Left lung (tissue), 10 donors: ENCODE data around the gene LSP1. TPM values are rescaled to one million over a fixed set of nuclear protein-coding genes. Genes with fewer than 3 reads are reported as not detected.
A peak's percentile ranks its signal among the peaks of the same experiment; 100 is the strongest.

Experiments used
- ATAC-seq: fragments of 200-7000 bp; cut with Tn5 transposase; one replicate; pipeline ENCODE4 v1.9.1; 2020; ENCODE audit warnings: moderate library complexity
- DNase-seq, 4 donors: peaks; one replicate each; pipeline ENCODE4 v3.0.0-alpha.2; 2013 to 2020
- H3K27ac ChIP-seq, 2 donors: fragments of 200-600 bp; sonication (generic) in 1 of 2; one replicate each; pipeline versions ENCODE4 v1.5.0 to v1.8.0; 2020 to 2021
- H3K27me3 ChIP-seq, 2 donors: fragments of 200-600 bp; sonication (generic) in 1 of 2; one replicate each; pipeline versions ENCODE4 v1.5.0 to v1.8.0; 2020 to 2021
- H3K36me3 ChIP-seq, 2 donors: fragments of 200-600 bp; sonication (generic) in 1 of 2; one replicate each; pipeline versions ENCODE4 v1.5.0 to v1.8.0; 2020 to 2021
- H3K4me1 ChIP-seq, 2 donors: fragments of 200-600 bp; one replicate each; pipeline ENCODE4 v1.8.0; 2021
- H3K4me3 ChIP-seq, 2 donors: fragments of 200-600 bp; sonication (generic) in 1 of 2; one replicate each; pipeline versions ENCODE4 v1.5.0 to v1.8.0; 2020 to 2021; ENCODE audit warnings: mild to moderate bottlenecking in 1 of 2
- H3K9me3 ChIP-seq, 2 donors: fragments of 200-600 bp; sonication (generic) in 1 of 2; one replicate each; pipeline versions ENCODE4 v1.5.0 to v1.8.0; 2020 to 2021
- intact Hi-C, 2 donors: fragments of 100-400 bp; cut with DNase I; formaldehyde crosslinking; loops; one replicate each; pipeline versions ENCODE4 v1.11.2 to v1.14.2; 2022
- polyA plus RNA-seq, 6 donors: library from polyadenylated mRNA; unstranded; fragments of 120-200 nt; gene quantifications; one replicate each; pipeline ENCODE4 v1.2.1, GENCODE V29; 2013; ENCODE audit not compliant: insufficient read length in 6 of 6
- total RNA-seq, 2 donors: library from RNA; stranded (reverse); fragmentation: NEBNext Ultra II Directional; extraction: Animal tissue kit (Norgen Biotek cat#: 25700); gene quantifications; one replicate each; pipeline ENCODE4 v1.2.1, GENCODE V29; 2021
- TF ChIP-seq, protein P1 (sequence below), 2 donors: fragments of 200-600 bp; sonication (generic) in 1 of 2; IDR thresholded peaks; one replicate each; pipeline versions ENCODE4 v1.5.0 to v1.8.0; 2021; ENCODE audit warnings: antibody characterized with exemption in 2 of 2
- donor health status: DM: no; HTN: yes; CAD: no.
- donor health status: DM: no; HTN: no; CAD: no.

LSP1 gene
- total and polyA plus RNA-seq, 8 donors: 5.9 to 76.6 (median 7.5) TPM

DNA sequence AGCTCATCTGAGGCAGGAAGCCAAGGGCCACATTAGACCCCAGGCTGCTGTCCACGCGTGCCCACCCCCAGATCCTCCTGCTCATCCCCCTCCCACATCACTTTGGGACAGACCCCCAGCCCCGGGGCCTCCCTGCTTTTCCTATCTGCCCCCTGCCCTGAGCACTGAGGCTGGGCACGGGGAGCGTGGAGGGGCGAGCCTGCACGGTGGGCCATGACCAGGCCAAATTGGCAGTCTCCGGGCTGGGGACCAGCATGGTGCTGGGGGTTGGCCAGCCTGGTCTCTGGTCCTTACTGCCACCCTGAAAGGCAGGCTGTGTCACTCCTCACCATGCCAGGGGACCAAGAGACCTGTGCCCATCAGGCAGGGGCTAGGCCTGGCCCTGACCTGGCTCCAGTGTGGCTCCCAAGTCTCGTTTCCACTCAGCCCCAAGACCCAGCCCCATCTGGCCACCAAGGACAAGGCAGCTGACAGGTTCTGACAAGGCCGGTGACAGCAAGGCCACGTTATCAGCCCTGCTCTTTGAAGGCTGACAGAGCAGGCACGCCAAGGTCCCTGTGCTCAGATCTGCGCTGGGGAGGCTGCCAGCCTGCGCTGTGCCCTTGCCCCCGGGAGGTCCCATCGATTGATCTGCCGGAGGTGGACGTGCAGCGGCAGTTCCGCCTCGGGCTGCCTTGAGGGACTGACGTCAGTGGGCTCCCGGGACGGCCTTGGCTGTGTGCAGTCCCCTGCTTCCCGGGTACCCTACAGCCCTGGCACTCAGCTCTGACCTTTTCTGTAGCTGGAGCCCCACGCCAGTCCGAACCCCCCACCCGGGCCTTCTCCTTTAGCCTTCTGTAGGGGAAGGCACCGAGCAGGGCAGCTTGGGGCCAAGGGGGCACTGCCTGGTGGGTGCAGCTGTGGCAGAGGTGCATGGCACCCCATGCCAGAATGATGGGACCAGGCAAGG, 10.5 kb upstream of the LSP1 start:
- Histone ChIP-seq H3K36me3 (no peaks in the 10 kb centered on the region), H3K27me3 (no peaks in the 10 kb centered on the region), H3K27ac (no peak overlapping the region), H3K4me1 (peaks cover 13 to 75% of the 10 kb centered on the region in 2 donors), H3K4me3 (no peak overlapping the region), H3K9me3 (no peaks in the 10 kb centered on the region)
- TF ChIP-seq, protein P1, sequence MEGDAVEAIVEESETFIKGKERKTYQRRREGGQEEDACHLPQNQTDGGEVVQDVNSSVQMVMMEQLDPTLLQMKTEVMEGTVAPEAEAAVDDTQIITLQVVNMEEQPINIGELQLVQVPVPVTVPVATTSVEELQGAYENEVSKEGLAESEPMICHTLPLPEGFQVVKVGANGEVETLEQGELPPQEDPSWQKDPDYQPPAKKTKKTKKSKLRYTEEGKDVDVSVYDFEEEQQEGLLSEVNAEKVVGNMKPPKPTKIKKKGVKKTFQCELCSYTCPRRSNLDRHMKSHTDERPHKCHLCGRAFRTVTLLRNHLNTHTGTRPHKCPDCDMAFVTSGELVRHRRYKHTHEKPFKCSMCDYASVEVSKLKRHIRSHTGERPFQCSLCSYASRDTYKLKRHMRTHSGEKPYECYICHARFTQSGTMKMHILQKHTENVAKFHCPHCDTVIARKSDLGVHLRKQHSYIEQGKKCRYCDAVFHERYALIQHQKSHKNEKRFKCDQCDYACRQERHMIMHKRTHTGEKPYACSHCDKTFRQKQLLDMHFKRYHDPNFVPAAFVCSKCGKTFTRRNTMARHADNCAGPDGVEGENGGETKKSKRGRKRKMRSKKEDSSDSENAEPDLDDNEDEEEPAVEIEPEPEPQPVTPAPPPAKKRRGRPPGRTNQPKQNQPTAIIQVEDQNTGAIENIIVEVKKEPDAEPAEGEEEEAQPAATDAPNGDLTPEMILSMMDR (IDR thresholded peaks at IDR 0.05): no peak
- peak in 2 of 4 donors; percentile 28 to 74 for DNase-seq
- ATAC-seq: no peak
- intact Hi-C loops: no loop called here

DNA sequence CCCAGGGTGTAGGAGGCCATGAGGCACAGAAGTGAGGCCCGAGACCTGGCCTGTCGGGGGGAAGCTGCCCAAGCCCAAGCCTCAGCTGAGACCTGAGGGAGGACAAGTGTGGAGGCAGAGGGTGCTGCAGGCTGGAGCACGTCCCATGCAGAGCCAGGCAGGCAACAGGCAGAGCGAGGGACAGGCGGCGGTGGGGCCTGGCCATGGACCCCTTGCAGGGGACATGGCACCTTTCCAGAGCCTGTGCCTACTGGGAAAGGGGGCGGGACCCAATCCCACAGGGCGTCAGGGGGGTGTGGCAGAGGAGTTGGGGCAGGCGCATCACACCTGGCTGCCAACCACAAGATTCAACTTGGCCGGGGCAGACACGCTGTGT, 9.8 kb upstream of the LSP1 start:
- Histone ChIP-seq H3K27ac (no peak overlapping the region), H3K9me3 (no peaks in the 10 kb centered on the region)
- intact Hi-C loops: no loop called here

DNA sequence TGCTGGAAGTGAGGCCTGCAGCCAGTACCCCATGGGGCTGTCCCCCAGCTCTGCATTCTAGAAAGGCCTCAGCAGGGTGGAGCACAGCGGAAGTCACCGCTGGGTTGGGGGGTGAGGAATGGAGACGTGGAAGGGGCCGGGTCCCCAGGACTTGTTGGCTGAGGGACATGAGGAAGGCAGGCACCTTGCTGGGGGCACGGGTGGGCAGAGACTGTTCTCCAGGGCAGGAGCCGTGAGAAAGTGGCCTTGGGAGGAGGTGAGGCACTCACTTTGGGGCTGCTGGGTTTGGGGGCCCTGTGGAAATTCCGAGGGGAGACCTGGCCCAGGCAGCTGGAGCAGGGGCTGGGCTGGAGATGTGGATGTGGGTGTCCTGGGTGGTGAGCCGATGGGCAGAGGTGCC, 9.1 kb upstream of the LSP1 start:
- H3K27me3 ChIP-seq: no peaks in the 10 kb centered on the region
- H3K4me1 ChIP-seq: peaks cover 13 to 76% of the 10 kb centered on the region in 2 donors
- DNase-seq (no peak), ATAC-seq (no peak)
- intact Hi-C loops: no loop called here
- TF ChIP-seq, protein P1 (IDR thresholded peaks at IDR 0.05): no peak
- H3K36me3 ChIP-seq: no peaks in the 10 kb centered on the region
- H3K4me3 ChIP-seq: no peak overlapping the region
- H3K27ac ChIP-seq: peak overlapping the region; percentile 39 to 78
- H3K9me3 ChIP-seq: no peaks in the 10 kb centered on the region

More for the DNA sequence above, 9.8 kb upstream of the LSP1 start:
- ATAC-seq (no peak), DNase-seq (peak in 1 of 4 donors; percentile 58)
- Histone ChIP-seq H3K36me3 (no peaks in the 10 kb centered on the region), H3K4me1 (peaks cover 13 to 75% of the 10 kb centered on the region in 2 donors), H3K27me3 (no peaks in the 10 kb centered on the region), H3K4me3 (no peak overlapping the region)
- TF ChIP-seq, protein P1 (IDR thresholded peaks at IDR 0.05): no peak

DNA sequence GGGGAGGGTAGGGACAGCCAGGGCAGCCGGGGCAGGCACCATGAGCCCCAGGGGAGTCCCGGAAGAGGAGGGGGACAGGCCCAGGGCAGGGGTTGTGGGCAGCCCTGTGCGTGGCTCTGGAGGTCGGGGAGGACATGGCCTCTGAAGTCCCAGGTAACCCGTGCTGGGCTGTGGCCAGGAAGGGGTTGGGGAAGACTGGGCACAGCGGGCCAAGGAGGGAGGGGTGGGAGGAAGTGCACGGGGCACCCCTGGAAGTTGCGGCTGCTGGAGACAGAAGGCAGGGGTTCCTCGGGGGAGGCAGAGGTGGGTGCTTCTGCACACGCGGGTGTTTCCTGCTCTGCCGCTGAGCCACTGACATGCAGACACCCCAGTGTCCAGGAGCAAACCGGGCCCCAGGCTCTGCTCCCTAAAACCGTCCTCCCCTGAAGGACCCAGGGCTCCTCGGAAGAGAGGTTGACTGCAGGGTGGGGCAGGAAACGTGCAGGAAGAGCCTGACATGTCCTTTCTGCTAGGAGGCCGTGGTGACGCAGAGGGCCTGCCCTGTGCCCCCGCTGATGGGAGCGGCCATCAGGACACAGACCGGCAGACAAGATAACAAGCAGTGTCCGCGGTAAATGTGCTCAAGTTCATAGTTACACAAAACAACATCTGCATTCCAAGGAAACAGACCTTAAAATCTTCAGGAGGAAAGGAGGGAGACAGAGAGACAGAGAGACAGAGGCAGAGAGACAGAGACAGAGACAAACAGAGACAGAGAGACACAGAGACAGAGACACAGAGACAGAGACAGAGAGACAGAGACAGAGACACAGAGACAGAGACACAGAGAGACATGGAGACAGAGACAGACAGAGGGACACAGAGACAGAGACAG, 8.4 kb upstream of the LSP1 start:
- no peaks in the 10 kb centered on the region for H3K36me3 ChIP-seq
- H3K4me1 ChIP-seq: peaks cover 13 to 76% of the 10 kb centered on the region in 2 donors
- peak overlapping the region; percentile 39 to 78 for H3K27ac ChIP-seq
- H3K4me3 ChIP-seq: no peak overlapping the region
- H3K9me3 ChIP-seq: no peaks in the 10 kb centered on the region
- TF ChIP-seq, protein P1 (IDR thresholded peaks at IDR 0.05): no peak
- peak in 2 of 4 donors; percentile 89 to 91 for DNase-seq
- intact Hi-C loops: no loop called here
- ATAC-seq: peak; percentile 74
- H3K27me3 ChIP-seq: no peaks in the 10 kb centered on the region

DNA sequence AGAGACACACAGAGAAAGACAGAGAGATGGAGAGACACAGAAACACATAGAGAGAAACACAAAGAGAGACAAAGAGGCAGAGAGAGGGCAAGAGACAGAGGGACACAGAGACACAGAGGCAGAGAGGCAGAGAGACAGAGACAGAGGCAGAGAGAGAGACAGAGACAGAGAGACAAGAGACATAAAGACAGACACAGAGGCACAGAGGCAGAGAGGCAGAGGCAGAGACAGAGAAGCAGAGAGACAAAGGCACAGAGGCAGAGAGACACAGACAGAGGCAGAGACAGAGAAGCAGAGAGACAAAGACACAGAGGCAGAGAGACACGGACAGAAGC, 7.8 kb upstream of the LSP1 start:
- no peak overlapping the region for H3K4me3 ChIP-seq
- TF ChIP-seq, protein P1 (IDR thresholded peaks at IDR 0.05): no peak
- H3K36me3 ChIP-seq: no peaks in the 10 kb centered on the region
- ATAC-seq: no peak
- no peak for DNase-seq
- intact Hi-C loops: no loop called here
- H3K27me3 ChIP-seq: no peaks in the 10 kb centered on the region
- no peaks in the 10 kb centered on the region for H3K9me3 ChIP-seq
- peaks cover 13 to 76% of the 10 kb centered on the region in 2 donors for H3K4me1 ChIP-seq
- peak overlapping the region; percentile 39 to 78 for H3K27ac ChIP-seq
